ENCODE data around the gene PDE11A. TPM values are rescaled to one million over a fixed set of nuclear protein-coding genes. Genes with fewer than 3 reads are reported as not detected.

The PDE11A gene
- total RNA-seq, 4 donors from 2014 or later, result 0.12 TPM; not detected in 3

DNA sequence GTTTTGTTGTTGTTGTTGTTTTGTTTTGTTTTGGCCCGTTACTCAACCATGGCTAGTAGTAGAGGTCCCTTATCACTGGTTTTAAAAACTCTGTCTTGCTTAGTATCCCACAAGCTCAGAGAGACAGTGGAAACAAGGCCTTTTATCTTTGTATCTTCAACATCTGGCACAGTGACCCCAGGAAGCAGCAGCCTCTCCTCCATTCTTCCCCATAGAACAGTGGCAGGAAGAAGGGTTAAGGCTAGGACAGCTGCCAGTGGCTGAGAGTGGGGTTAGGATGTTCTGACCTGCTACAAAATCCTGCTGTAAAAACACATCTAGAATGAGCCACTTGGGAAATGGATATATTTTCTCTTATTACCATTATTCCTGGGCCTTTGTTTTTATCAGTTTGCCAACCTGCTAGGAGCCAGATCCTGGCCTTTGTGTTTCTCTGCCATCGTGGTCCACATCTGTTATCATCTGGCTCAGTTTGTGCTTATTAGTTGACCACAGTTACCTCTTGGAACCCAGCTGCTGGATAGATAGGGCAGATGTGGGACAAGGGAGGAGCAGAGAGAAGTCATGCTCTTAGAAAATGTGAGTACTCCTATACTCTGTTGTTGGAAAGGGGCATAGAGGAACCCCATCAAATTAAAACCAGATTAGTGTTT, 433.2 kb downstream of the PDE11A start:
- DNase-seq, result no peak
- TF ChIP-seq CTCF (IDR thresholded peaks at IDR 0.05) (no peak), POLR2A (IDR thresholded peaks at IDR 0.05) (no peak)
- intact Hi-C loops (cut with DNase I), result no loop called here
- 66 to 75% methylated on average over 2 of the region's 2 CpGs for WGBS, 2 donors
- H3K27me3 ChIP-seq, result no peaks in the 10 kb centered on the region
- H3K4me3 ChIP-seq, result no peak overlapping the region
- no peaks in the 10 kb centered on the region for H3K36me3 ChIP-seq
- no peak overlapping the region for H3K27ac ChIP-seq
- H3K4me1 ChIP-seq, result no peaks in the 10 kb centered on the region
- no peaks in the 10 kb centered on the region for H3K9me3 ChIP-seq

DNA sequence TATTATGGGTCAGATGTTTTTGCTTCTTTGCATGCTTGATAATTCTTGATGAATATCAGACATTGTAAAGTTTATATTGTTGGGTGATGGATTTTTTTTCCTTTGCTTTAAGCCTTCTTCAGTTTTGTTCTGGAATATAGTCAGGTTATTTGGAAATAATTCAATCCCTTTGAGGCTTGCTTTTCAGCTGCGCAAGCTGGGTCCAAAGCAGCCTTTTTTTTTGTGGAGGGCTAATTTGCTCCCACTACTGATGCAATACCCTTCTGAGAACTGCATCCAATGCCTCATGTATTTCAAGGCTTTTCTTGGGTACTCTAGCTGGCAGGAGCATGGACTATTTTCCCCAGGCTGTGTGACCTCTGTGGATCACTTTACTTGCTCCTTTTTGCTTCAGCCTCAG, 434.1 kb downstream of the PDE11A start:
- intact Hi-C loops (cut with DNase I), result no loop called here
- H3K27ac ChIP-seq, result no peak overlapping the region
- H3K9me3 ChIP-seq, result no peaks in the 10 kb centered on the region
- H3K27me3 ChIP-seq, result no peaks in the 10 kb centered on the region
- H3K36me3 ChIP-seq, result no peaks in the 10 kb centered on the region
- no peak for DNase-seq
- TF ChIP-seq POLR2A (IDR thresholded peaks at IDR 0.05), result no peak
- TF ChIP-seq CTCF (IDR thresholded peaks at IDR 0.05), result no peak
- H3K4me3 ChIP-seq, result no peak overlapping the region
- WGBS, 2 donors, result 89 to 100% methylated on average over 1 of the region's 1 CpG
- H3K4me1 ChIP-seq, result peaks cover 0 to 6% (median 0%) of the 10 kb centered on the region in 3 donors

DNA sequence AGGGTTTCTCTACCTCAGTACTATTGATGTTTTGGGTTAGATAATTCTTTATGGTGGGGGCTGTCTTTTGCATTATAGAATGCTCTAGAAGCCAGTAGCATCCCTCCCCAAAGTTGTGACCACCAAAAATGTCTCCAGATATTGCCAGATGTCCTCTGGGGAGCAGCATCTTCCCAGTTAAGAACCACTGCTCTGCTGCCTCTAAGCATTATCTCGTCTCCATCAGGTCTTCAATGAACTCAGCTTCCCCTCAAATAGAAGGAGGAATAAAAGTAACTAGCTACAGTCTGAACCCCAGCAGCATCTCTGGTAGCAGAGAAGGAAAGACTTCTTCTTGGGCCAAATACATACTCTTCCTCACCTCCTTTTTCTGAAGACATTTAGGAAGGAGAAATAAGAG, 435.9 kb downstream of the PDE11A start:
- 73 to 75% methylated on average over 1 of the region's 1 CpG for WGBS, 2 donors
- no peak for DNase-seq
- Histone ChIP-seq H3K4me3 (no peak overlapping the region), H3K27me3 (no peaks in the 10 kb centered on the region), H3K9me3 (no peaks in the 10 kb centered on the region), H3K4me1 (peaks cover 0 to 8% (median 0%) of the 10 kb centered on the region in 3 donors), H3K36me3 (no peaks in the 10 kb centered on the region), H3K27ac (no peak overlapping the region)
- TF ChIP-seq POLR2A (IDR thresholded peaks at IDR 0.05), result no peak
- no peak for TF ChIP-seq CTCF (IDR thresholded peaks at IDR 0.05)
- intact Hi-C loops (cut with DNase I), result no loop called here

GRCh38 chr2:177635696-177636095, 436.9 kb downstream of the PDE11A start:
- Histone ChIP-seq H3K4me3 (no peak overlapping the region), H3K36me3 (no peaks in the 10 kb centered on the region), H3K9me3 (no peaks in the 10 kb centered on the region), H3K4me1 (peaks cover 0 to 8% (median 0%) of the 10 kb centered on the region in 3 donors), H3K27me3 (no peaks in the 10 kb centered on the region), H3K27ac (no peak overlapping the region)
- intact Hi-C loops (cut with DNase I), result no loop called here
- 0 to 39% methylated on average over 1 of the region's 1 CpG for WGBS, 2 donors
- TF ChIP-seq CTCF (IDR thresholded peaks at IDR 0.05), result no peak
- no peak for TF ChIP-seq POLR2A (IDR thresholded peaks at IDR 0.05)
- no peak for DNase-seq

- H3K27ac ChIP-seq, result peak overlapping the region in 1 of 4 donors; percentile 10
- WGBS, 2 donors, result 18 to 36% methylated on average over 1 of the region's 1 CpG
These were observed 438.7 kb downstream of the PDE11A start for GRCh38 chr2:177633910-177634294.

More at GRCh38 chr2:177633910-177634294, 438.7 kb downstream of the PDE11A start:
- no peaks in the 10 kb centered on the region for H3K36me3 ChIP-seq
- no peak for DNase-seq
- no peaks in the 10 kb centered on the region for H3K9me3 ChIP-seq
- intact Hi-C loops (cut with DNase I), result no loop called here
- H3K27me3 ChIP-seq, result peaks cover 0 to 4% (median 0%) of the 10 kb centered on the region in 4 donors
- peaks cover 0 to 8% (median 0%) of the 10 kb centered on the region in 3 donors for H3K4me1 ChIP-seq
- TF ChIP-seq CTCF (IDR thresholded peaks at IDR 0.05), result no peak
- no peak for TF ChIP-seq POLR2A (IDR thresholded peaks at IDR 0.05)
- H3K4me3 ChIP-seq, result peak overlapping the region in 3 of 4 donors; percentile 6 to 44 (median 8)

All from esophagus squamous epithelium (tissue), 5 donors.